Breast epithelium (tissue), 3 donors: ENCODE measurements around the gene LRRC34.

Experiments
- CTCF ChIP-seq, 3 donors: fragments of 450-650 bp; IDR thresholded peaks; one replicate each; pipeline ENCODE4 v1.5.1; 2016 to 2017; ENCODE audit warnings: antibody characterized with exemption in 3 of 3, mild to moderate bottlenecking in 3 of 3, moderate library complexity in 3 of 3
- POLR2A ChIP-seq: fragments of 450-650 bp; IDR thresholded peaks from one replicate; pipeline ENCODE4 v1.6.1; 2016; ENCODE audit warnings: antibody characterized with exemption, mild to moderate bottlenecking, moderate library complexity

GRCh38 chr3:169750665-169751064 is 62.0 kb downstream of the LRRC34 start:
- TF ChIP-seq POLR2A (no peak), CTCF (IDR thresholded peaks at IDR 0.05) (no peak)
